Measurements from ENCODE around the gene EOLA2.
A peak's percentile ranks its signal among the peaks of the same experiment; 100 is the strongest.
"Not testable (repeated sequence)": the region's sequence is repeated elsewhere in the genome, so short reads cannot be mapped to it uniquely, and the experiment has no call there.

The EOLA2 gene

DNA sequence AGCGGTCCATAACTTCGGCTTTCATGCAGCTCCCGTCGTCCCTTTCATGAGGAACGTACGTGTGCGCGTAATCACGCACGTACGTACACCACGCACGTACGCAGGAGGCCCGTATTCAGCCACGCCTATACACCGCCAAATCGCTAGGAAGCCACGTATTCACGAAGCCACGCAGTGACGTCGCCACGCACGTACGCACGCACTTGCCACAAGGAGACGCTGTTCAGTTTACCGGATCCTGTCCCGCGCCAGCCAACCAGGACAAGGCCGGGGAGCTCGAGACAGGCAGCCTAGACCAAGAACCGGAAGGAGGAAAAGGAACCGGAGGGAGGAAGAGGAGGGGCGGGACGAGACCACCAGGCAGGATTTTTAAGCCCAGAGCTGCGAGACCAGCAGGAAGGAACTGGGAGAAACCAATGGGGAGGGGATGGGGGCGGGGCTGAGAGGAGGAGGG lies at the start of gene EOLA2:
Gene EOLA2 (minus strand): TSS at position 65 of the 454 bp plus-strand sequence. CDS start 4,617 bp downstream, outside the sequence.
- peak; percentile 84 for DNase-seq (ENCODE audit: low read depth)

DNA sequence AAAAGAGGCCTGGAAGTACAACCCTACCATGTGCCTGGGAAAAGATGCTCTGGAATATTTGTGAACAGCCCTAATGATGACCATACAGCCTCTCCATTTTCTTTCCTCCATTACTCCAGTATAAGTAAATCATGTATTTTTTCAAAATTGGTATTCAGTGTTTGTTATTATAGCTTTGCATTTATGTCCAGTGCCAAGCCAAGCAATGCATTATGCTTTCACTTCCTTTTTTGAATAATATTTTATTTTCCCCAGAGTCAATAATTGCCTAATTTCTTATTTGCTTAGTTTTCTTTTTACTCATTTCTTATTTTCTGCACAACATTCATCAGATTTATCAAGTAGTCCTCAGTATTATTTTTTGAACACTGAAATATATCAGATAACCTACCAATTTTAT lies 49.3 kb upstream of the EOLA2 start:
- DNase-seq (ENCODE audit: low read depth) = no peak

DNA sequence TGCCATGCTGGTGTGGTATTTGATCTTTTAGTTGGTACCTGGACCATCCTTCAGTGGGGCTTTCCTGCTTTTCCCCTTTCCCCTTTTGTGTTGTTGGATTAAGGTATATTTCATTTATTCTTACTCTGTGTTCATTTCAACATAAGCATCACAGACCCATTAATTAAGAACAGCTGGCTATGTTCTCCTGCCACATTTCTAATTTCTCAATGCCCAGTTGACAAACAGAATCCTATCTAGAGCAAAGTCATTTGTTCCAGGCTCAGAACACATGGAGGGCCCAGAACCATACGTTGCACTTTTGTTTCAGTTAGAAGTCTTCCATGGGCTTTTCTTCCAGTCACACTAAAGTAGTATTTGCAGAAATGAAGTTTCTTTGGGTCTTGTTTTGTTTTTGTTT lies 46.1 kb upstream of the EOLA2 start:
- DNase-seq (ENCODE audit: low read depth) = no peak

DNA sequence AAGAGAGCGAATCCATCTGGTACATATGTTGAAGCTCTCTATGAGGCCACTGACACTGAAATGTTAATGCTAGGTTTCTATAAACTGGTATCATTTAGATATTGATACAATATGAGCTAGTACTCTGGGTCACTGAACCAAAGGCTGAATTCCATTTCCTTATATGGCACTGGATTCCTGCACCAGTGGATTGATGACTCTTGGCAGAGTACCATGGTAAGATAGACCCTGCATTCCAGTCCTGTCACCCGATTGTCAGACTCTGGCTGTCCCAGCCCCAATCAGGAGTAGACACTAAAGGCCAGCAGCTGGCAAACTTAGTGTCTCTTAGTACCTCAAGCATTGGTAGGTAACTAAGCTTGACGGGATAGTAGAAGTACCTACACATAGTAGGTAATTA lies 44.0 kb upstream of the EOLA2 start:
- DNase-seq (ENCODE audit: low read depth) = no peak

DNA sequence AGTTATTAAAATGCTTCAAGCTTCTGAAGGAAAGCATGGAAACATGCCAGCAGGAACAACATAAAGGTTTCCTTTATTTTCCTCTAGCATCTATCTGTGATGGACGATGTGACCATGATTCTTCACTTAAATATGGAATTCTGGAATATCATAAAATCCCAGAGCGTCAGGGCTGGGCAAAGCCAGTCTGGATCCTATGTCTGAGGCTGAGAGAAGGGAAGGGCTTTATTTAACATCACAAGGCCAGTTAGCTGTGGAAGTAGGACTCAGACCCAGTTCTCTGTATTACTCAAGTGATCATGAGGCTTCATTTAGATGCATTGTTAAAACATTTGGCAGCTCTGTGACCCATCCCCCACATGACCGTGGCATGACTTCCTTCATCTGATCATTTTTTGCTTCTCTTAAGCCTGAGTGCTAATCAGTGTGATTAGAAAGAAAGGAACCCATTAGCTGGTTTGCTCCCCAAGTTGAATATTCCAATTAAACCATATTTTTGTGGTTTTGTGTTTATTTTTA lies 40.9 kb upstream of the EOLA2 start:
- DNase-seq (ENCODE audit: low read depth) = no peak

DNA sequence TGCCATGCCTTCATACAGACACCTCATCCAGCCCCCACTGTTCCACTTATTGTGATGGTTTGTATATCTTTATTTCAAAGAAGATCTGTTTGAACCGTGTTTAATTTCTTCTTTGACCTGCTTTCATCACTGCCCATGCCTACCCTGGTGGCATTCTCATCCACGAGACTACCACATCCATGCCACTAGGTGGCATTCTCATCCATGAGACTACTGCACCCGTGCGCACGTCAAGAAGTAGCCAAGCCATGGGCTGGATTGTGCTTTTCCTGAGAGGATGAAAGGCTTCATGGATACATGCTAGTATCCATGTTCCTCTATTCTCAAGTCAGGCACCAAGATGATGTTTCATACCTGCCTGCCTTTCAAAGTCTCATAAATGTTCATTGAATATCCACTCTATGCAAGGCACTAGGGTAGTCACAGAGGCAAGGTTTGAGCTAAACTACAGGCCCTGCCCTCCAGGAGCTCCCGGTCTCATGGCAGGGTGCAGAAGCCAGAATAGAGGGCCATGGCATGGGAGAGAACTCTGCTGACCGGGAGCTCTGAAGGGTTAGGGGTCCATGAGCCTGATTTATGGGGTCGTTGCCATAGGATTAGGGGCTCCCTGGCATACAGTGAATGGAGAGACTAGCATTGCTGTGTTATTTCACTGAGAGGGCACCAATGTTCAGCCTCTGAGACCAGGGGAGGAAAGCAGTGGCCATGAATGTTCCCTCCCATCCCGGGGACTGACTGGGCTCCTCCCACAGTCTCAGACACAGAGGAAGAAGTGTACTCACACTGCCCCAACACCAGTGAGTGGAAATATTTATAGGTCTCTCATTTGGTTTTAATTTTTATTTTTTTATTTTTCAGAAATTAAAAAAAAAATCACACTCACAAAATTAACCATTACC lies 24.8 kb upstream of the EOLA2 start:
- DNase-seq (ENCODE audit: low read depth) = no peak

DNA sequence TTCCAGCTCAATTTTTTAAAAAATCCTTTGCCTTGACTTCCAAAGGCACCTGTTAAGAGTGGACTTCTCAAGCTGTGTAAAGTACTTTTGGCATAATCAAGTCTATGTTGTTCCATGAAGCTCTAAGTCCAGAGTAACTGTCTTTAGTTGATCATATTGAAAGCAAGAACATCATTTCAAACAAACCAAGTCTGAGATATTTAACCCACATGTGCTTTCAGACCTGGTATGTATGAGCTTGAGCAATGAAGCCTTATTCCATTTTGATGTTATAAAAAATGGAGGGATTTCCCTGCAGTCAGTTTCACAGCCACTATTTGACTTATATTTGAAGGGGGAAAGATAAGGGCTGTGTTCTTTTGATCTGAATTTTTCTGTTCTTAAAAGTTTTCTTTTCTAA lies 23.7 kb upstream of the EOLA2 start:
- no peak for DNase-seq (ENCODE audit: low read depth)

DNA sequence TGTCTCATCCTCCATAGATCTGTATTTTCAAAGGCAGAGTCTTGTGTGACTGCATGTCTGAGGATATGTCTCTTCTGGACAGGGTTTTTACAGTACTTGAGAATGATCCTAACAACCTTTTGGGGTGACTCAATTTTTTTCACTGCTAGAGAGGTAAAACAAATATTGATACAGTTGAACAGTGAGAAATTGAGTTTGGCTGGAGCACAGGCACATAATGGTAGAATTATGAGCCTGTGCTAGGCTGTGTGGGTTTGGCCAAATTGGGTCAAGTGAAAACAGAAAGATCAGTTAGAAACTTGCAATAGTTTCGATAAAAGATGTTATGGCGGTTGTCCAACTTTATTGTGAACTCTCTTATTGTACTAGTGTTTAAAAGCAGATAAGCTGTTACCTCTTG lies 23.3 kb upstream of the EOLA2 start:
- DNase-seq (ENCODE audit: low read depth) = no peak

DNA sequence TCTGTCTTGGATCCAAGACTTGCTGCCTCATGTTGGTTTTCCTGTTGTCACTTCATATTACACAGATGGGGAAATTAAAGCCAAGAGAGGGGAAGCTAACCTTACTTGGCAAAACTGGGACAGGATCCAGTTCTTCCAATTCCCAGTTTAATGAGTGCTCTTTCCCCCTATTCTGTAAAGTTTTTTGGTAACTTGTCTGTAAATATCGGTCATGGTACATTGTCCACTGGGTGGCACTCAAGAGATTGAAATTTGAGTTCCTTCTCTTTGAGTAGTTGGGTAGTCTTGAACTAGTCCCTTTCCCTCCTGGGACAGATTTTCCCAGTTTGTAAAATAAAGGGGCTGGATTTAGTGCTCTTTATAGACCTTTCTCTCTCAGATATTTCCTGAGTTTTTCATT lies 12.4 kb upstream of the EOLA2 start:
- no peak for DNase-seq (ENCODE audit: low read depth)

DNA sequence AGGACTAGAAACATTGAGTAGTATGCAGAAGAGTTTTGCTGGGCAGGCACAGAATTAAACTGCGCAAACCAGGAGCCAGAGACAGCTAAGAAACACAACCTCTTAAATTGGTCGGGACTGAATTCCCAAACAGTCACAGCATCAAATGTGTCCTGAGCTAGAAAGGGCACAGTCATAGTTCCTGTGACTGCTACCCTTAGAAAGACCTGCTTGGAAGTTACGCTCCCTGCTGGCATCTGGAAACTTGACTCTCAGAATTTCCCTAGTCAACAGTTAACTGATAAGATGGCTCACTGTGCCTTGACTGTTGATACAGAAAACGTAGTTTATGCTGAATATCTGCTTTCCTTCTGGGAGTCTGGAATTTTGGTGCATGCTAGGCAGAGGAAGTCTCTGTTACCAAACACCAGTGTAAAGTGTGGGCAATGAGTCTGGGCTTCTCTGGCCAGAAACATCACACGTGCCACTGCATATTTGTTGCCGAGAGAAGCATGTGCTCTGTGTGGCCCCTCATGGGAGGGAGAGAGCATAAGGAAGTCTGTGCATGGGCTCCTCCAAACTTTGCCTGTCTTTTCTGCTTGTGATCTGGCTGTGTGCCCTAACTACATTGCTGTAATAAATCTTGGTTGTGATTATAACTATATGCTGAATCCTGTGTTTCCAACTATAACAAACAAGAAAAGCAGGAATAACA lies 11.6 kb upstream of the EOLA2 start:
- DNase-seq (ENCODE audit: low read depth) = no peak

DNA sequence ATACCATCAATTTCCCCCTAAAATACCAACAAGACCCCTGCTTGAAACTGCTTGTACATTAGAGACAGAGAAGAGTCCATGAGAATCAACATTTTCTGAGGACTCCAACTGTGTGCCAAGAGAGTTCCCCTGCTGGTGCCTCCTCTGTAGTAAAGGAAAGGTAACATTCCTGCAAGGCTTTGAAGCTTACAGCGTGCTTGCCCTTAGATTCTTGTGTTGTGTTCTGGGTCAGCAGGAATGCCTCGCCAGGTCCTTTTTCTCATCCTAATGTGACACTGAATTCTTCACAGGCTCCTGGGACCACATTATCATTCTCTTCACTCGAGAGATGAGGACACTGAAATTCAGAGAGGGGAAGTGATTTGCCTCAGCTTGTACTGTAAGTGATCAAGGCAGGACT lies 9.7 kb upstream of the EOLA2 start:
- DNase-seq (ENCODE audit: low read depth) = no peak

DNA sequence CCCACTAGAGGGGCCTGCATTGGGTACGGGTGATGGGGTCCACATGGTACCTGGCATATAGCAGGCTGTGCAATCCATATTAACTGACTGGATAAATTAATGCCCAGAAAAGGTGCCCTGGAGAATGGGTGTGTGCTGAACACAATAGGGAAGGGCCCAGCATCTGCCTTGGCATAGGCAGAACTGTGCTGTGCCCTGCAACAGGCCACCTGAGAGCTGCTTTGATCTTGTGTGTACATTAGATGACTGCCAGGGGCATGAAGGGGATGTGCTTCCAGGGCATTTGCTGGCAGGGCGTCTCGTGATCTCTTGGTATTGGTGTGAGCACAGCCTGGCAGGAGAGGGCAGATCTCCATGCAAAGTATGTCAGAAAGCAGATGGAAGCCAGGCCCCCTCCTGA lies 8.6 kb upstream of the EOLA2 start:
- not testable (repeated sequence) for DNase-seq (ENCODE audit: low read depth)

DNA sequence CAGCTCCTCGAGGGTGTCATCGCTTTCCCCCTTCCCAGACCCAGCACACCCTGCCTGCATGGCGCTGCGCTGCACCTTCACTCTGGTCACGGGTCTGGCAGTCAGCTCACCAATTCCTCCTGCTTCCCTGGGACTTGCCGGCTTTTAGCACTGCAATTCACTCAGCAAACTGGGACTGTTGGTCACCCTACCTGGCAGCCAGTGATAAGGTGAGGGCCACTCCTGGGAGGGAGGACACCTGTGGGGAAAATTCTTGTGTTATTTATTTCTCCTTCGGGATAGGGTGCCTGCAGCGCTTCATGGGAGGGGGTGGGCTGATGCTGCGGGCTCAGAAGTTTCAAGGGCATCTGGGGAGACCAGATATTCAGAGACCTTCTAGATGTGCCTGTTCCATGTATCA lies 7.5 kb upstream of the EOLA2 start:
- DNase-seq (ENCODE audit: low read depth) = not testable (repeated sequence)

DNA sequence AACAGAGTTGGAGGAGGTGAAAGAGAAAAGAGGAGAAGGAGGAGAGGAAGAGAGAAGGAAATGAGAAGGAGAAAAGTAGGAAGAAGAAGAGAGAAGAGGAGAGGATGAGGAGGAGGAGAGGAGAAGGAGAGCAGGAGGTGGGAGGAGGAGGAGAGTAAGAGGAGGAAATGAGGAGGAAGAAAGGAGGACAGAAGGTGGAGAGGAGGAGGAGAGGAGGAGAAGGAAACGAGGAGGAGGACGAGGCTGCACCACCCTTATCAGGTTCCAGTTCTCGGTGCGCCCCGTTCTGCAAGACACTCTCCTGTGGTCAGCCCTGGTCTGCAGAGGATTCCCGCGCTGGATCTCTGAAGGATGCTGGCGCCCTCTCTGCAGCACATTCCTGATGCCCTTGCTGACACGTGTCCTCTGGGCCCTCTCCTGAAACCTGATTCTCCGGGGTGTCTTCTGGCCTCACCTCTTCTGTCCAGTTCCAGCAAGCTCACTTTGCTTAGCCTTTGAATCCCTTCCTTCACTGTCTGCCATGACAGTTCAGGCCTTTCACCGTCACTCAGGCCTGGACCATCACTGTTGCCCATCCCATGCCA lies 6.9 kb upstream of the EOLA2 start:
- not testable (repeated sequence) for DNase-seq (ENCODE audit: low read depth)

DNA sequence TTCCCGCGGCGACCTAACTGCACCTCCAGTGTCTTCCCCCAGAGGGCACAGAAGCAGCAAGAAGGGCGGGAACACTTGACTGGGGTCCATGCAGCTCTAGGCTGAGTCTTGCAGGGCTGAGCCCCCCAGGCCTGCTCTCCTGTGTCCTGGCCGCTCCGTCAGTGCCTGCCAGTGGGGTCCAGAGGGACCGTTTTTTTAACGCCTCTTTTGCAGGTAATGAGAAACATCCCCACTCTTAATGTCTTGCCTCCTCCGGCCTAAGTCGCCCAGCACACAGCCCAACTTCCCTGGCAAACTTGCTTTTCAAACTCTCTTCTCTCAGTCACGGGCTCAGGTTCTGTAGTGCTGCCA lies 2.4 kb upstream of the EOLA2 start:
- DNase-seq (ENCODE audit: low read depth) = not testable (repeated sequence)

DNA sequence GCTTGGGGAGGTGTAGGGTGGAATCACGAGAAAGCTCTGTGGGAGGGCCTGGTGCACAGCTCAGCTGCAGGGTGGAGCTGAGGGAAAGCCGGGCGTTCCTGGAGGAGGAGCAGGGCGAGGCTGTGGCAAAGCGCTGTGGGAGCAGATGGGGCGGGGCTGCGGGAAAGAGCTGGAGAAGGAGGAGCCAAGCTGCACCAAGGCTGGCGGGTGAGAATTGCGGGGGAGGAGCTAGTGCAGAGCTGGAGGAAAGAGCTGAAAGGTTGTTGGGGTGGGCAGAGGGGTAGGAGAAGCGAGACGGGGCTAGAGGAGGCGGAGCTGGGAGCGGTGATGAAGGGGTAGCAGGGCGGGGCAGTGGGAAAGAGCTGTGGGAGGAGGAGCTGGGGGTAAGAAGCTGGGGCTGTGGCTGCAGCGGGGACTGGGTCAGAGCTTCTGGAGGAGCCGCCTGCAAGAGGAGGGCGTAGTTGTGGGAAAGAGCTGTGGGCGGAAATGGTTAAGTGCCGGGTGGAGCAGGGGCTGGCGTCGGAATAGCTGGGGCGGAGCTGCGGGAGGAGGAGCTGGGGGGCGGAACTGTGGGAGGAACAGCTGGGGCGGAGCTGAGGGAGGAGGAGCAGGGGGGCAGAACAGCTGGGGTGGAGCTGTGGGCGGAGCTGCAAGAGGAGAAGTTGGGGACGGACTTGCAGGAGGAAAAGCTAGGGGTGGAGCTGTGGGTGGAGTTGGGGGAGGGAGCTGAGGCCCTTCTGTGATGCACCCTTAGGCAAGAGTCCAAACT lies 1.8 kb upstream of the EOLA2 start:
- DNase-seq (ENCODE audit: low read depth) = peak; percentile 79

DNA sequence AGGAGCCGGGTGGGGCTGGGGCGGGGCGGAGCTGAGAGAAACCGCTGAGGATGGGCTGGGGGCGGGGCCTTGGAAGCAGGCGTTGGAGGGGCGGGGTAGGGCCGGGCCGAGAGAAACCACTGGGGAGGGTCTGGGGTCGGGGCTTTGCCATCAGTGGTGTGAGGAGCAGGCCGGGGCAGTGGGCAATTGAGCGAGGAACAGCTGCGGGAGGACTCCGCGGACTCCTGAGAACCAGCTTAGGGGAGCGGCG lies 1.3 kb upstream of the EOLA2 start:
- DNase-seq (ENCODE audit: low read depth) = no peak

DNA sequence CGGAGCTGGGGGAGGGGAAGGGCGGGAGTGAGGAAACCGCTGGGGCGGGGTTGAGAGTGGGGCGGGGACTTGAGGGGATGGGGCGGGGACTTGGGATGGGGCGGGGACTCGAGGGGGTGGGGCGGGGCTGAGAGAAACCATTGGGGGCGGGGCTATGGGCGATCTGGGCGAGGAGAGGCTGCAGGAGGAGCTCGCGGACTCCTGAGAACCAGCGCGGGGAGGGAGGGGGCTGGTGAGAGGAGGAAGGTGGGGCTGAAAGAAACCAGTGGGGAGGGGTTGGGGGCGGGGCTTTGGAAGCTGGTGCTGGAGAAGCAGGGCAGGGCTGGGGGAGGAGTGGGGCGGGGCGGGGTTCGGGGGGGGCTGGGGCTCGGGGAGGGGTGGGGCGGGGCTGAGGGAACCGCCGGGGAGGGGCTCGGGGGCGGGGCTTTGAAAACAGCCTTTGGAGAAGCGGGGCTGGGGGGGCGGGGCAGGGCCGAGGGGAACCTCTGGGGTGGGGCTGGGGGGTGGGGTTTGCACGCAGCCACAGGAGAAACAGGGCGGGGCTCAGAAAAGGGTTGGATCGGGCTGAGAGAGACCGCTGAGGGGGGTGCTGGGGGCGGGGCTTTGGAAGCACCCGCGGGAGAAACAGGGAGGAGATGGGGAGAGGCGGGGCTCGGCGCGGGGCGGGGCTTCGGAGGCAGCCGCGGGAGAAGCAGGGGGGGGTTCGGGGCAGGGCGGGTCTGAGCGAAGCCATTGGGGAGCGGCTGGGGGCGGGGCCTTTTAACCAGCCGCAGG lies 777 bp upstream of the EOLA2 start:
- DNase-seq (ENCODE audit: low read depth) = peak; percentile 77

DNA sequence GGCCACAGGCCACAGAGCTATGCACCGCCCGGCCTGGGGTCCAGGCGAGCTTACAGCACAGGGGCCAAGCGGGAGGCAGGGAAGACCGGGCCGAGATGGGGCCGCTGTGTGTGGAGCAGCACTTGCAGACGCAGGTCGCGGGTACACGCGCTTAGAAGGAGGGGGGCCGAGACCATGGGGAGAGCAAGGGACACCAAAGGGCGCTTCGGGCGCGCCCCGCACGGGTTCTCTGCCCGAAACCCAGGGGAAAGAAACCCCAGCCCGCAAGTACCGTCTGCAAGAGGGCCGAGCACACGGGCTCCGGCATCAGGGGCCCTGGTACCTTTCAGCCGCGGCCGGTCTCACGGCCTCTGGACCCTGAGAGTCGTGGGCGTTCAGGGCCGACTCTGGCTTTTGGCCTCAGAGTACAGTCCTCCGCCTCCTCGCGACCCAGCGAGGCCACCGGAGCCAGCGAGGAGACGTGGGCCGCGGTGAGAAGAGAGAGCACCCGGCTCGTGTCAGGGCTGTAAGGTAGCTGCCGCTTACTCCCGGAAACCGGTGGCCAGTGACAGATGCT lies 342 bp downstream of the EOLA2 start:
- DNase-seq (ENCODE audit: low read depth) = no peak

DNA sequence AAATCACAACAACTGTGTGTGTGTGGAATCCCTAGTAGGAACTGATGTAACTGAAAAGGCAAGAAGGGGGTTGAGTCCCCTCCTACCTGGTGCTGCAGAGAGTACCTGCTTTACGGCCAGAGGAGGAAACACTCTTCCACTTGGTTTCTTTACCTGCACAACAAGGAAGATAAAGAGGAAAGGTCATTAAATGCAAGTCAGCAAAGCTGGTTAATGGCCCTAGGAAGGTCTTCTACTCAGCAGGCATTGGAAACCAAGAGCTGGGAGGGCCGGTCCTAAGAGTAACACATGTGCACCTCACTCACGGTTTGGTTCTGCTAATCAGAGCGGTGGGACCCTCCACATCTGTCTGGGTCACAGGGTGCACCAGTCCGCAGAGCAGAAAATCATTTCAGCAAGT lies 963 bp downstream of the EOLA2 start:
- DNase-seq (ENCODE audit: low read depth) = not testable (repeated sequence)

DNA sequence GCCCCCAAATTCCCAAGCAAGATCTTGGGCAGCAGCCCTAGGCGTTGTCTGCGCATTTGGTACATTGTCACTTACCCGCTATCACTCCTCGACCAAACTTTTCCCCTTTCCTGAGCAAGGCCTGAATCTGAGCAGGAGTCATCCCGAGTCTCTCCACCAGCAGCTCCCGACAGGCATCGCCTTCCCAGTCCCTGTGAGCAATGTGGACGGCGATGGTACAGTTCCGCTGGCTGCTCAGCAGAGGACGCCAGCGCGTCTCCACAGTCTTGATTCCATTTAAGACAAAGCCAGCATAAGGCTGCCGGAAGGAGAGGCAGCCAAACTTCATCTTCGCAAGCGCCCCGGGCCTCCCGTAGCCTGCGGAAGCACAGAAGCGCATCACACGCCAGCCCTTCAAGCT lies 4.7 kb downstream of the EOLA2 start:
- not testable (repeated sequence) for DNase-seq (ENCODE audit: low read depth)

All from activated gamma-delta T cell treated with anti-CD3 and anti-CD28 coated beads, Interleukin-2, amount 50 U/mL, for 16 hours (primary cell).